ENCODE data around the gene VCP. TPM values are rescaled to one million over a fixed set of nuclear protein-coding genes. Genes with fewer than 3 reads are reported as not detected.

VCP gene
- total and polyA plus RNA-seq, 9 of the 15 experiments (the other 6 are each of a cell fraction or from before 2014, with no cell fraction given) = 7.1 to 257 (median 199) TPM

DNA sequence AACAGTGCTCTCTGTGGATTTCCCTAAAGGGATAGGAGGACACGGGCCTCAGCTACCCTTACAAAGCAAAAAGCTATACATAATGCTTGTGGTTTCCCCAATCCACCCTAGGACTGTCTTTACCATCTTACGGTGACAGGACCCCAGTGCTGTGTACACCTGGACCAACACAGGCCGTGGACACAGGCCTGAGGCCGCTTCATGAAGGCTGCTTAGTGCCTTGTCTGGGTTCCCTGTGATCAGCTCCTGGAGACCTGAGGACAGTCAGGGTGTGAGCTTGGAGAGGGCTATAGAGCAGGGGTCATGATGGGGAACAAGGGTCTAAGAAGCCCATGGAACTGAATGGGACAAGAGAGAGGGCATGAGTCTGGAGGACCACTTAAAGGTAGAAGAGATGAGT, 4.4 kb upstream of the VCP start (continued):
- no peak for TF ChIP-seq ZBTB33 (CRISPR knock-in tag; IDR thresholded peaks at IDR 0.05)

- FAIRE-seq (no peak), ATAC-seq (no peak), DNase-seq (ENCODE audit: extremely low read depth in 1 of 4, low spot score in 3 of 4) (no peak)
- Histone ChIP-seq H3K9me1 (ENCODE audit: control insufficient read depth, insufficient read depth, low read length) (peaks cover 4% of the 10 kb centered on the region), H3K9me3 (replicated peaks; ENCODE audit: control insufficient read depth, insufficient read depth, low read depth, low read length) (no peaks in the 10 kb centered on the region), H3K27me3 (ENCODE audit: control insufficient read depth in 2 of 2, insufficient read depth in 2 of 2, low read length in 2 of 2) (no peaks in the 10 kb centered on the region), H3K4me3 (no peak overlapping the region), H3K27ac (ENCODE audit: extremely low read depth, low read depth, low read length) (no peak overlapping the region), H3K4me1 (replicated peaks in 1 of 2; ENCODE audit: control insufficient read depth in 2 of 2, insufficient read depth in 2 of 2, low read length in 2 of 2) (peaks cover 8 to 22% of the 10 kb centered on the region in 2 experiments; a peak in 4 of 5 replicates), H3K9ac (ENCODE audit: insufficient read depth in 1 of 2, low read depth in 2 of 2, low read length in 2 of 2) (no peak overlapping the region), H2AFZ (ENCODE audit: low read depth, low read length) (no peak overlapping the region), H4K20me1 (replicated peaks; ENCODE audit: control insufficient read depth, insufficient read depth, low read length) (peaks cover 13% of the 10 kb centered on the region), H3K36me3 (ENCODE audit: control insufficient read depth, insufficient read depth, low read length) (peaks cover 51% of the 10 kb centered on the region), H3K4me2 (ENCODE audit: insufficient read depth, low read length) (no peak overlapping the region), H3K79me2 (ENCODE audit: control insufficient read depth, insufficient read depth, low read length) (peaks cover 44% of the 10 kb centered on the region)
- intact Hi-C loops (cut with micrococcal nuclease) = no loop called here
- 100% methylated on average over 2 of the region's 4 CpGs for WGBS (ENCODE audit: insufficient coverage, low coverage, missing lambda C conversion rate)
- ChIA-PET POLR2A (no interaction called here), CTCF (ENCODE audit: low intra/inter-chr PET ratio) (no interaction called here)
- in situ Hi-C loops (cut with MboI) = no loop called here
- TF ChIP-seq EP300 (IDR thresholded peaks at IDR 0.05; ENCODE audit: low read length) (no peak), BHLHE40 (IDR thresholded peaks at IDR 0.05; ENCODE audit: low read length) (no peak), PHB (CRISPR knock-in tag; IDR thresholded peaks at IDR 0.05) (no peak), GATA2 (CRISPR knock-in tag; IDR thresholded peaks at IDR 0.05) (no peak), LARP7 (IDR thresholded peaks at IDR 0.05) (no peak), HBP1 (CRISPR knock-in tag; IDR thresholded peaks at IDR 0.05) (no peak), L3MBTL2 (IDR thresholded peaks at IDR 0.05) (no peak), MEIS2 (IDR thresholded peaks at IDR 0.05; ENCODE audit: partially characterized antibody) (no peak), BACH1 (tag; IDR thresholded peaks at IDR 0.05) (no peak), RBM17 (IDR thresholded peaks at IDR 0.05; ENCODE audit: borderline replicate concordance, low read depth, low read length) (no peak), TRIM28 (IDR thresholded peaks at IDR 0.05) (no peak)
- TF ChIP-seq, protein P1, sequence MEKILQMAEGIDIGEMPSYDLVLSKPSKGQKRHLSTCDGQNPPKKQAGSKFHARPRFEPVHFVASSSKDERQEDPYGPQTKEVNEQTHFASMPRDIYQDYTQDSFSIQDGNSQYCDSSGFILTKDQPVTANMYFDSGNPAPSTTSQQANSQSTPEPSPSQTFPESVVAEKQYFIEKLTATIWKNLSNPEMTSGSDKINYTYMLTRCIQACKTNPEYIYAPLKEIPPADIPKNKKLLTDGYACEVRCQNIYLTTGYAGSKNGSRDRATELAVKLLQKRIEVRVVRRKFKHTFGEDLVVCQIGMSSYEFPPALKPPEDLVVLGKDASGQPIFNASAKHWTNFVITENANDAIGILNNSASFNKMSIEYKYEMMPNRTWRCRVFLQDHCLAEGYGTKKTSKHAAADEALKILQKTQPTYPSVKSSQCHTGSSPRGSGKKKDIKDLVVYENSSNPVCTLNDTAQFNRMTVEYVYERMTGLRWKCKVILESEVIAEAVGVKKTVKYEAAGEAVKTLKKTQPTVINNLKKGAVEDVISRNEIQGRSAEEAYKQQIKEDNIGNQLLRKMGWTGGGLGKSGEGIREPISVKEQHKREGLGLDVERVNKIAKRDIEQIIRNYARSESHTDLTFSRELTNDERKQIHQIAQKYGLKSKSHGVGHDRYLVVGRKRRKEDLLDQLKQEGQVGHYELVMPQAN (IDR thresholded peaks at IDR 0.05; ENCODE audit: borderline replicate concordance) = no peak
- no TSS peak for BruUV-seq (replicated peaks)
Measured at GRCh38 chr9:35075358-35075757, 2.9 kb upstream of the VCP start.

Measured in K562 (cell line).